A549 (cell line): ENCODE data around the gene STXBP2. TPM values are rescaled to one million over a fixed set of nuclear protein-coding genes. Genes with fewer than 3 reads are reported as not detected.

ENCODE experiments used
- ATAC-seq, 2 experiments: fragments of 200-7000 bp in 1 of 2; fragments of >200 bp in 1 of 2; cut with Nextera tagmentation in 1 of 2; cut with Tn5 transposase in 1 of 2; 3 replicates each; pipeline versions ENCODE4 v1.8.0 to v1.9.1; 2018 to 2020; ENCODE audit warnings: mild to moderate bottlenecking in 1 of 2, moderate library complexity in 1 of 2
- CTCF ChIA-PET: fragments of 300-600 bp; sonication (Branson Sonifier 250); formaldehyde crosslinking; extraction: SDS; loops from one replicate; lab custom pipeline; 2021; ENCODE audit warnings: antibody characterized with exemption, inconsistent platforms; lab: Yijun Ruan, JAX
- POLR2A ChIA-PET: fragments of 350-600 bp; formaldehyde crosslinking; extraction: SDS; loops from one replicate; lab custom pipeline; 2021; ENCODE audit warnings: antibody characterized with exemption, inconsistent platforms; lab: Yijun Ruan, JAX
- DNase-seq, 2 experiments: peaks; one replicate each; pipeline versions ENCODE4 v3.0.0 to v3.0.0-alpha.2; 2011 to 2016; ENCODE audit warnings: low read depth in 1 of 2, low spot score in 1 of 2
- FAIRE-seq: peaks from 2 replicates; lab custom pipeline; 2011; peaks lifted over from hg19 to GRCh38; lab: Jason Lieb, UNC
- H3K27ac ChIP-seq, 2 experiments: fragments of >200 bp; sonication (Bioruptor Twin); formaldehyde crosslinking; 3 replicates each; pipeline ENCODE4 v1.5.1; 2016 to 2017
- H3K4me1 ChIP-seq: fragments of >200 bp; sonication (Bioruptor Twin); formaldehyde crosslinking; 3 replicates; pipeline ENCODE4 v1.6.1; 2016
- H3K4me2 ChIP-seq: fragments of >200 bp; sonication (Bioruptor Twin); formaldehyde crosslinking; 3 replicates; pipeline ENCODE4 v1.6.1; 2016
- H3K4me3 ChIP-seq: fragments of >200 bp; sonication (Bioruptor Twin); formaldehyde crosslinking; 3 replicates; pipeline ENCODE4 v1.5.1; 2016
- H3K9me3 ChIP-seq: fragments of >200 bp; sonication (Bioruptor Twin); formaldehyde crosslinking; 3 replicates; pipeline ENCODE4 v1.6.1; 2016
- BCL3 ChIP-seq: fragments of >200 bp; sonication (Bioruptor Twin); formaldehyde crosslinking; IDR thresholded peaks from 3 replicates; pipeline ENCODE4 v1.6.1; 2016
- BHLHE40 ChIP-seq: IDR thresholded peaks from 2 replicates; pipeline ENCODE4 v1.6.1; 2012; ENCODE audit warnings: low read depth, low read length, inconsistent platforms
- CEBPB ChIP-seq, 2 experiments: fragments of >200 bp in 1 of 2; sonication (Bioruptor Twin) in 1 of 2; formaldehyde crosslinking in 1 of 2; IDR thresholded peaks; 2 replicates each; pipeline ENCODE4 v1.6.1; 2012 to 2016
- CHD2 ChIP-seq: fragments of 150-350 bp; IDR thresholded peaks from 2 replicates; pipeline ENCODE4 v1.6.1; 2014; ENCODE audit warnings: low read length; ENCODE audit not compliant: partially characterized antibody
- CHD4 ChIP-seq: fragments of 200-600 bp; sonication (generic); IDR thresholded peaks from 2 replicates; pipeline ENCODE4 v1.6.1; 2016; ENCODE audit warnings: antibody characterized with exemption, mild to moderate bottlenecking, borderline replicate concordance
- CTCF ChIP-seq: fragments of >200 bp; sonication (Bioruptor Twin); formaldehyde crosslinking; IDR thresholded peaks from 3 replicates; pipeline ENCODE4 v1.5.1; 2016
- EHMT2 ChIP-seq: fragments of 200-600 bp; sonication (generic); IDR thresholded peaks from 2 replicates; pipeline ENCODE4 v1.6.1; 2016; ENCODE audit warnings: antibody characterized with exemption, low read depth, mild to moderate bottlenecking, moderate library complexity
- ELK1 ChIP-seq: fragments of 150-350 bp; IDR thresholded peaks from 2 replicates; pipeline ENCODE4 v1.6.1; 2014; ENCODE audit warnings: low read depth, mild to moderate bottlenecking, low read length
- EP300 ChIP-seq, 2 experiments: fragments of >200 bp; sonication (Bioruptor Twin); formaldehyde crosslinking; IDR thresholded peaks; 2 replicates in 1 of 2; 3 replicates in 1 of 2; pipeline ENCODE4 v1.6.1; 2016 to 2017
- FOSB ChIP-seq: fragments of 250-450 bp; sonication (Bioruptor Pico); IDR thresholded peaks from 2 replicates; pipeline ENCODE4 v1.5.0; 2020; ENCODE audit warnings: mild to moderate bottlenecking, moderate library complexity
- FOSL2 ChIP-seq, 2 experiments: fragments of 450-650 bp in 1 of 2; fragments of >200 bp in 1 of 2; sonication (Bioruptor Twin) in 1 of 2; formaldehyde crosslinking; IDR thresholded peaks; 2 replicates each; pipeline versions ENCODE4 v1.5.0 to v1.6.1; 2016 to 2020; ENCODE audit warnings: mild to moderate bottlenecking in 1 of 2, moderate library complexity in 1 of 2
- FOXS1 ChIP-seq: fragments of 250-450 bp; sonication (Bioruptor Pico); IDR thresholded peaks from 2 replicates; pipeline ENCODE4 v1.5.0; 2020; ENCODE audit warnings: mild to moderate bottlenecking, moderate library complexity
- GATA3 ChIP-seq: IDR thresholded peaks from 2 replicates; pipeline ENCODE4 v1.6.1; 2012; ENCODE audit warnings: borderline replicate concordance
- HDAC2 ChIP-seq: fragments of 200-600 bp; sonication (generic); IDR thresholded peaks from 2 replicates; pipeline ENCODE4 v1.6.1; 2016
- HOXA7 ChIP-seq: fragments of 250-450 bp; sonication (Bioruptor Pico); IDR thresholded peaks from 2 replicates; pipeline ENCODE4 v1.5.0; 2020; ENCODE audit warnings: mild to moderate bottlenecking, moderate library complexity
- HOXB5 ChIP-seq: fragments of 250-450 bp; sonication (Bioruptor Pico); IDR thresholded peaks from 2 replicates; pipeline ENCODE4 v1.5.0; 2020; ENCODE audit warnings: mild to moderate bottlenecking, moderate library complexity
- JUNB ChIP-seq: fragments of >200 bp; sonication (Bioruptor Twin); formaldehyde crosslinking; IDR thresholded peaks from 2 replicates; pipeline ENCODE4 v1.6.1; 2016
- KDM5A ChIP-seq: fragments of 200-600 bp; sonication (generic); IDR thresholded peaks from 2 replicates; pipeline ENCODE4 v1.6.1; 2016; ENCODE audit warnings: antibody characterized with exemption, mild to moderate bottlenecking
- MAX ChIP-seq: IDR thresholded peaks from 2 replicates; pipeline ENCODE4 v1.6.1; 2012
- PBX3 ChIP-seq: IDR thresholded peaks from 2 replicates; pipeline ENCODE4 v1.6.1; 2012
- PHF8 ChIP-seq: fragments of 200-600 bp; sonication (generic); IDR thresholded peaks from 2 replicates; pipeline ENCODE4 v1.6.1; 2016; ENCODE audit warnings: low read depth, mild to moderate bottlenecking, antibody characterized with exemption, moderate library complexity, borderline replicate concordance
- RARB ChIP-seq: fragments of 250-450 bp; sonication (Bioruptor Pico); IDR thresholded peaks from 2 replicates; pipeline ENCODE4 v1.8.0; 2021; ENCODE audit warnings: mild to moderate bottlenecking, moderate library complexity
- RCOR1 ChIP-seq: fragments of 150-350 bp; IDR thresholded peaks from 2 replicates; pipeline ENCODE4 v1.6.1; 2014; ENCODE audit warnings: antibody characterized with exemption, low read length, low read depth
- RFX5 ChIP-seq: fragments of 450-650 bp; IDR thresholded peaks from 2 replicates; pipeline ENCODE4 v1.7.1; 2014; ENCODE audit warnings: antibody characterized with exemption, mild to moderate bottlenecking, moderate library complexity
- TFCP2L1 ChIP-seq: fragments of 250-450 bp; sonication (Bioruptor Pico); IDR thresholded peaks from 2 replicates; pipeline ENCODE4 v1.5.0; 2021; ENCODE audit warnings: mild to moderate bottlenecking
- TP53 ChIP-seq: fragments of 250-450 bp; sonication (Bioruptor Pico); IDR thresholded peaks from 2 replicates; pipeline ENCODE4 v1.5.0; 2021; ENCODE audit warnings: mild to moderate bottlenecking, moderate library complexity
- USF2 ChIP-seq: fragments of 450-650 bp; IDR thresholded peaks from 2 replicates; pipeline ENCODE4 v1.6.1; 2014; ENCODE audit warnings: antibody characterized with exemption
- ZNF302 ChIP-seq: fragments of 250-450 bp; sonication (Bioruptor Pico); IDR thresholded peaks from 2 replicates; pipeline ENCODE4 v1.9.0; 2021; ENCODE audit warnings: inconsistent platforms, mild to moderate bottlenecking, moderate library complexity
- WGBS: methylation state at CpG from one replicate; pipeline ENCODE4 v1.1.6; 2017; ENCODE audit errors: missing lambda C conversion rate; 5-methylcytosine and 5-hydroxymethylcytosine counted together
- polyA plus RNA-seq, 4 experiments: library from polyadenylated mRNA; depleted of rRNA in 3 of 4; stranded (reverse); fragments of >200 nt; fragmentation: RNase III in 1 of 4; extraction: RNeasy Plus Mini Kit Qiagen cat#74134 plus additional on column Dnase treatment in 1 of 4; gene quantifications; 2 replicates in 3 of 4; 3 replicates in 1 of 4; pipeline ENCODE4 v1.2.3, GENCODE V29; 2011 to 2017

Gene STXBP2
- polyA plus RNA-seq, 2 of the 4 experiments (the other 2 are of a cell fraction): 41.4 to 47.2 TPM

GRCh38 chr19:7641290-7642276 lies 4.7 kb downstream of the STXBP2 start:
- Histone ChIP-seq H3K27ac (no peak overlapping the region), H3K4me3 (no peak overlapping the region), H3K4me2 (no peak overlapping the region), H3K9me3 (no peaks in the 10 kb centered on the region), H3K4me1 (no peaks in the 10 kb centered on the region)
- DNase-seq: peak in 1 of 2 experiments; percentile 26
- no peak for TF ChIP-seq GATA3
- TF ChIP-seq RCOR1: no peak
- TF ChIP-seq HDAC2: no peak
- no peak for TF ChIP-seq HOXA7
- TF ChIP-seq ZNF302 (CRISPR knock-in tag): no peak
- TF ChIP-seq KDM5A: no peak
- TF ChIP-seq MAX: no peak
- no peak for TF ChIP-seq PHF8
- TF ChIP-seq TP53 (CRISPR knock-in tag): no peak
- TF ChIP-seq CHD2: no peak
- TF ChIP-seq RARB: no peak
- TF ChIP-seq CTCF: no peak
- no peak for TF ChIP-seq FOSB (CRISPR knock-in tag)
- no peak for TF ChIP-seq CHD4
- WGBS: 88% methylated on average over 29 of the region's 43 CpGs
- POLR2A ChIA-PET: no interaction called here
- 0 out of 6 replicates have a peak, but pooled peaks of 1 of the 2 experiments have one; percentile 9 for ATAC-seq
- FAIRE-seq: no peak
- CTCF ChIA-PET: interaction anchor here (0.6 to 1.9 kb wide), 5 partner anchors 10 to 73 kb away, joined by 3 to 9 read pairs (median 5); no protein-coding TSS in a partner anchor

GRCh38 chr19:7642295-7643030 lies 5.6 kb downstream of the STXBP2 start:
- POLR2A ChIA-PET: no interaction called here
- 95% methylated on average over 23 of the region's 27 CpGs for WGBS
- Histone ChIP-seq H3K27ac (no peak overlapping the region), H3K9me3 (no peaks in the 10 kb centered on the region), H3K4me1 (no peaks in the 10 kb centered on the region)
- FAIRE-seq: no peak
- TF ChIP-seq FOSL2 (IDR thresholded peaks at IDR 0.05): no peak
- TF ChIP-seq FOSL2 (CRISPR knock-in tag; IDR thresholded peaks at IDR 0.05): no peak
- no peak for TF ChIP-seq CHD2
- no peak for TF ChIP-seq FOXS1 (CRISPR knock-in tag)
- TF ChIP-seq EHMT2: no peak
- no peak for TF ChIP-seq RFX5
- no peak for TF ChIP-seq BHLHE40
- no peak for TF ChIP-seq CEBPB (IDR thresholded peaks at IDR 0.05)
- no peak for TF ChIP-seq ELK1
- no peak for TF ChIP-seq USF2
- no peak for TF ChIP-seq JUNB
- no peak for TF ChIP-seq PBX3
- TF ChIP-seq PHF8: no peak
- no peak for TF ChIP-seq HOXB5 (CRISPR knock-in tag)
- TF ChIP-seq BCL3: no peak
- no peak for TF ChIP-seq TFCP2L1 (CRISPR knock-in tag)
- TF ChIP-seq MAX: no peak
- TF ChIP-seq EP300 (IDR thresholded peaks at IDR 0.05): no peak
- TF ChIP-seq, all 56 proteins: peak for 0
- H3K4me2 ChIP-seq: no peak overlapping the region
- ATAC-seq: no peak
- CTCF ChIA-PET: interaction anchor here (0.9 to 1.9 kb wide), 4 partner anchors 9 to 37 kb away, joined by 3 to 9 read pairs (median 4); no protein-coding TSS in a partner anchor
- H3K4me3 ChIP-seq: no peak overlapping the region
- no peak for DNase-seq
